NCI-H526 (cell line): ENCODE results near the gene HYCC2.
"Not testable (repeated sequence)": the region's sequence is repeated elsewhere in the genome, so short reads cannot be mapped to it uniquely, and the experiment has no call there.

ENCODE experiments used
- DNase-seq, 2 experiments: peaks; one replicate each; lab custom pipeline; 2025; lab: John Stamatoyannopoulos, UW

HYCC2 gene

DNA sequence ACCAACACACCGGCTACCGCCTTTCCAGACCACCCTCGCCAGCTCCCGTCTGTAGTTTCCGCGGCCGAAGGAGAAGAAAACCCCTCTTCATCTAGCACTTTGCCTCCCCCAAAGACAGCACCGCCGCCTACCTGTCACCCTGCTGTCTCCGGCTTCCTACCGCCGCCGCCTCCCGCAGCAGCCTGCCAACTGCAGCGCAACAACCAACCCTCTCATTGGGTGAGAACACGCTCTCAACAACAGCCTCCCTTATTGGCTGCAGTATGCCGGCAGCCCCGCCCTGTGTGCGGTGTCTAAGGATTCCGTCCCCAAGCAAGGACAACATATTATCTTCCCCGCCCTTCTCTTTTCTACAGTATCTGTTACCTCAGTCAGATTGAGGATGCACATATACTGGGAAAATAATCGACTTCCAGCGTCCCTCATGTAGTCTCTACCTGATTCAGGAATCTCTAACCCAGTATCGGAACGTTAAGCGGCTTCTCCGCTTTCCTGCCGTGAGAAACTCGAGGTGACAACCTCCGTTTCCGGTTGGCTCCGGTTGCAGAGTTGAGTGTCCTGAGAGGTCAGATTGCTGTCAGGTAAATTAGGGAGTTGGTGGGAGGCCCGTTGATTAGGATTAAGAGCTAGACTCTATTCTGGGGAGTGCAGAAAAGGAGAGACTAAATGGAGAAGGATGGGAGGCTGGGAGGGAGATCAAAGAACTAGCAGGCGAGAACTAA, at the start of gene HYCC2, which contains the start of gene NDUFB3:
TSS of gene HYCC2 (minus strand) at position 193 of the 722 bp plus-strand sequence. CDS start 47,662 bp downstream, outside the sequence.
TSS of gene NDUFB3 (plus strand) at position 523 of the 722 bp plus-strand sequence. CDS start 6,882 bp downstream, outside the sequence.
- peak; percentile 96 for DNase-seq

DNA sequence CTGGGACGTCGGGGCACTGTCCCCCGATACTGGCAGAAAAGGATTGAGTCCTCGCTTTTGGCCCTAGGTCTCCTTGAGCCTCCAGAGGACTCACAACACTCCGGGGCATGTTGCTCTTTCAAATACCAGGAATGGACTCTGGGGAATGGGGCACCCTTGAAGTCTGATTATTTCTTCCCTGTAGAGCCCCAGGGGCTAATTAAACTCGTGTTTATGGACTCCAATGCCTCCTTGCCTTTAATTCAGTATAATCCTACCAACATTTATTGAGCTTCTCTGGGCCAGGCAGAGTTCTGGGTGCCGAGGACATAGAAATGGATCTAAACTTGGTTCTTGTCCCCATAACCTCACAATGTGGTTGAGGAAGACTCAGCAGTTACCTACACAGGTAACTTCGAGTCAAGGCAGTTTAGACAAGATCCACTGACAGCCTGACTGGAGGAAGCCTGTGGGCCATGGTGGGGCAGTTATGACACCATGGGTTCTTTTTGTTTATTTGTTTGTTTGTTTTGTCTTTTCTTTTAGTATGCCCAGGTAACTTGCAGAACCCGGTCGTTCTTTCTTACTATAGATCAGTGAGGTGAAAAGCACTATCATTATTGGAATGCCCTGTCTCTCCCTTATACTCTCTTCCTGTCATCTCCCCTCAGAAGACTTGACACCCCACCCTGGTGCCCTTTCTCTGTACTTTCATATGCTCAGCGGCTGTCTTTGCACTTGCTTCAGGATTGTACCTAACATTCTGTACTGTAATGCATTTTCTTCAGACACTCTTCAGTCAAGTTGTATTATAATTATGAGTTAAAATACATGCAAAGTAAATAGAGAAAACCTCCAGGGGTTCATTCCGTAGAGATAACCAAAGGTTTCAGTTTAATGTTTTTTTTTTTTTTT, 47.7 kb upstream of the HYCC2 start:
- peak; percentile 33 to 68 for DNase-seq

DNA sequence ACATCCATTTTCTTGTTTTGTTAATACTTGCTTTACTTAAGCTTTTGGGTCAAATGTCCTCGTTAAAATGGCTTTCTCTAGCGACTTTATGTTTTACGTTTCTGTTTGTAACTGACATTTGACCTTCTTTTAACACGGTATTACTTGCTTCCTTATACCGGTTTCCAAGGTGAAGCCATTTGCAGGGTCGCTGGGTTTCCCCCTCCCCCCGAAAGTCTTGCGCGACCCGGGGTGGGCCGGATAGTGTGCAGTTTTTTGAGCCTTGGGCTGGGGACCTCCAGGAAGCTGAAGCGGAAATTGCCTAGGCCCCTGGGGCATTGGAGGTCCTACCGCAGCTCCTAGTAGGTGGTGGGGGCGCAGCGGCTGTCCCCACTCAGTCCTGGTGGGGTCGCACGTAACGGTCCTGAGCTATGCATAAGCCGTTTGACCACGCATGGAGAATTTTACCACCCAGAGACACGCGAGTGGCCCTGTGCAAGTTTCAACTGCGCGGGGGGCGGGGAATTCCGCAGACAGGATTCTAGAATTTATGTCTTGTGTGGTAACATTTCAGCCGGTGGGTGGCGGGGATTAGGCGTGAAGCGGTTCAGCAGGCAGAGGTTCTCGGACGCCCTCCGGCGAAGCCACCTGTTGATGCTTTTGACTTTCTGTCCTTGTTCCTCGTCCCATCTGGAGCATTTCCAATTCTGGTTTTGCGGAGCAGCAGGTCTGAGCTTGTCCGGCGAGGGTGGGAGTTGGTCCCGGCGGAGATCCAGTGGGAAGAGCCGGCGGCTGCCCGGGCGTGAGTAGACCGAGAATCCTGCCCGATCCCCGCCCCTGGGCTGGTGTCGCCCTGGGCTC, 46.9 kb upstream of the HYCC2 start:
- DNase-seq, result peak; percentile 70 to 92

DNA sequence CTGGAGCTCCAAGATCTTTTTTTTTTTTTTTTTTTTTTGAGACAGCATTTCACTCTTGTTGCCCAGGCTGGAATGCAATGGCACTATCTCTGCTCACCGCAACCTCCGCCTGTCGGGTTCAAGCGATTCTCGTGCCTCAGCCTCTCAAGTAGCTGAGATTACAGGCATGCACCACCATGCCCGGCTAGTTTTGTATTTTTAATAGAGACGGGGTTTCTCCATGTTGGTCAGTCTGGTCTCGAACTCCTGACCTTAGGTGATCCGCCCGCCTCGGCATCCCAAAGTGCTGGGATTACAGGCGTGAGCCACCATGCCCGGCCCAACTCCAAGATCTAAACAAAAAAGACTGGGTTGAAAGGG, 46.2 kb upstream of the HYCC2 start:
- DNase-seq, result not testable (repeated sequence)

DNA sequence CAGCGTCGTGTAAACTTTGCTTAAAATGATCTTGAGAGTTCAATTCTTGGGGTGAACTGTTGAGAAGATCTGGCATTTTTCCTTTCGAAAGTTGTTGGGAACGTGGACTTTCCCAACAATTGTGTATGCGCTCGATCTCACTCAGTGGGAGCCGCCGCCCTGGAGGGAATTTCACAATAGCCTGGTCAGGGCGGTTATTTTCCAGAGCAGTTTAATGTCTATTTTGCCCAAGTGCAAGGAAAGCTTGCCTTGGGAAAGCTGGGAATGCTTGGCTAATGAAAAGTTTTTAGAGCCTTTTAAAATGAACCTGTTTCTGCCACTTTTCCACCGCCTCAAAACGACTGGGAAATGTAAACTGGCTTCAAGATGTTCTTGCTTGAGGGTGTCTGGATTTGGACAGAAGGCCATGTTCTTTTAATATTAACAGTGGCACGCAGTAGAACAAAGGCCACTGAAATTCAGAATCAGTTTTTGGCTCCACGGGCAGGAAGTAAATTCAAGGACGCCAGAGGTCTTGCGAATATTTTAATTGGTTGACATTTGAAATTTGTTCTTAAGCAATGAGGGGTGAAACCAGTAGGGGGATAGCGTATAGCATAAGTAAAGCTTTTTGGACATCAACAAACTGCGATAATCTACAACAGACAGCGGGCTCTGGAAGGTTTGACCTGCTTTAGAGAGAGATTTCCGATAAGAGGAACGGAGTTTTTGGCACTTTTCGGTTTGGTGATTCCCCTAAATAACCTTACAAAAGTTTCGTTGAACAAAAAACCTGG, 45.7 kb upstream of the HYCC2 start:
- DNase-seq, result peak; percentile 42 to 67

DNA sequence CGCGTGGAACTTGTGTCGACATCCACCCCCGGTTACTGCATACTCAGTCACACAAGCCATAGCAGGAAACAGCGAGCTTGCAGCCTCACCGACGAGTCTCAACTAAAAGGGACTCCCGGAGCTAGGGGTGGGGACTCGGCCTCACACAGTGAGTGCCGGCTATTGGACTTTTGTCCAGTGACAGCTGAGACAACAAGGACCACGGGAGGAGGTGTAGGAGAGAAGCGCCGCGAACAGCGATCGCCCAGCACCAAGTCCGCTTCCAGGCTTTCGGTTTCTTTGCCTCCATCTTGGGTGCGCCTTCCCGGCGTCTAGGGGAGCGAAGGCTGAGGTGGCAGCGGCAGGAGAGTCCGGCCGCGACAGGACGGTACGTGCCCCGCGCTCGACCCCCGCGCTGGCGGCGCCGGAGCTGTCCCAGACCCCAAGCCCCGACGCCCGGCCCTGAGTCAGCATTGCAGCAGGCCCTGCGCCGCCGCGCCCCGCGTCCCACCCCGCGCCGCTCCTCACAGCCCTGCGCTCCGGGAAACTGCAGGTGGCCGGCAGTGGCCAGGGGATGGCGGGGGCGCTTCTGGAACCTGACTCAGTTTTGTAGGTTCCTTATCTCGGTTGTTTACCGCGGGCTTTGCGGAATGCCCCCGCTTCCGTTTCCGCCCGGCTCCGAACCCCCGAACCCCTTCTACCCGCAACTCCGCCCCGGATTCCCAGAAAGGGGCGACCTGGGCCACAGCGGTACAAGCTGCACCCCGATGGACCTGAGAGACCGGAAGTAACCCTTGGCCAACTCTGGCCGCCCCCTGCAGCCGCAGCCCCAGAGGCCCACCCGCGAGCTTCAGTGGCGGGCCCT, 44.9 kb upstream of the HYCC2 start, which contains the start of gene CFLAR:
TSS of gene CFLAR (plus strand) at position 50 of the 844 bp plus-strand sequence. CDS start 13,702 bp downstream, outside the sequence.
- peak; percentile 69 to 79 for DNase-seq

DNA sequence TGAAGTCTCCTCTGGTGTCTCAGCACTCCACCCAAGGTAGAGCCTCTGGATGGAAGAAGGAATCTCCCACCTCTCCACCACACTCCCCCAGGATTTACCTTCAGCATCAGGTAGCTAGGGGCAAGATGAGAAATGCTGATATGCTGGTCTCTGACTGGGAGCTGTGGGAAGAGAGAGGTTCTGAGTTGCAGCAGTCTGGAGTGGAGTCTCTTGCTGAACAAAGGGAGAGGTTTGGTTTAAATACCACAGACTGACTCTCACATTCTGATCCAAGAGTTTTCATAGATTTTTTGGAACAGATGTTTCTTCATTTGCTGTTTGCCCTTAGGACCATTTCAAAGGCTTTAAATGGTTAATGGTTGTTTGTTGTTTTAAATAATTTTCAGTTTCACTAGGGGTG, 43.4 kb upstream of the HYCC2 start:
- no peak for DNase-seq

DNA sequence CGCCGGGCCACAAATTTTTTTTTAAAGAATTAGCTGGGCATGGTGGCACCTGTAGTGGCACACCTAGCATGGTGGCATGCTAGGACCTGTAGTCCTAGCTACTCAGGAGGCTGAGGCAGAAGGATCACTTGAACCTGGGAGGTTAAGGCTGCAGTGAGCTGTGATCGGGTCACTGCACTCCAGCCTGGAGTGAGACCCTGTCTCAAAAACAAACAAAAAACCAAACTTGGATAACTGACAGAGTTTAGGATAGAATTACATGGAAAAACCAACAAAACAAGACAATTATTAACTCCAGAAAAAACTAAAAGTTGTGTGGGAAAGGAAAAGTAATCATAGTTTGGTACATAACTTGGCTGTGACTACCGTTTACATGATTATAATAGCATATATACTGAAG, 42.9 kb upstream of the HYCC2 start:
- no peak for DNase-seq

DNA sequence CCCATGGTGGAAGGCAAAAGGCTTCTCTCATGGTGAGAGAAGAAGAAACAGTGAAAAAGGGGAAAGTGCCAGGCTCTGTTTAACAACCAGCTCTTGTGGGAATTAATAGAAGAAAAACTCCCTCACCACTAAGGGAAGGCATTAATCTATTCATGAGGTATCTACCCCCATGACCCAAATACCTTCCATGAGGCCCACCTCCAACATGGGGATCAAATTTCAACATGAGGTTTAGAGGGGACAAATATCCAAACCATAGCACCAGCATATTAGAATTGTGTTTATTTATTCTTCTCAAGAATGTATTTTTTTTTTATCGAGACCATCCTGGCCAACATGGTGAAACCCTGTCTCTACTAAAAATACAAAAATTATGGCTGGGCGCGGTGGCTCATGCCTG, 39.6 kb upstream of the HYCC2 start:
- DNase-seq, result no peak

DNA sequence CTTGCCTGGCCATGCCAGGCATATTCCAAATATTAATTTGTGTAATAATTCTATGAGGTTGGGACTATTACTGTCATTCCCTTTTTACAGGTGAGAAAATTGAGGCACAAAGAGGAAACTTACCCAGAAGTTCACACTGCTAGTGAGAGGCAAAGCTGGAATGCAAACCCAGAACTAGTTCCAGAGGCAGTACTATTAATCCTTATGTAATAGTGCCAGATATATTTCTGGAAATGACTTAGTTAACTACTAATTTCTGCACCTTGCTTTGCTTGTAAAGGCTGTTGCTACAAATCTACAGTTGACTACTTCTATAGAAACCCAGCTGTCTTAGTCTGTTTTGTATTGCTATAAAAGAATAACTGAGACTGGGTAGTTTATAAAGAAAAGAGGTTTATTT, 39.1 kb upstream of the HYCC2 start:
- DNase-seq, result no peak

DNA sequence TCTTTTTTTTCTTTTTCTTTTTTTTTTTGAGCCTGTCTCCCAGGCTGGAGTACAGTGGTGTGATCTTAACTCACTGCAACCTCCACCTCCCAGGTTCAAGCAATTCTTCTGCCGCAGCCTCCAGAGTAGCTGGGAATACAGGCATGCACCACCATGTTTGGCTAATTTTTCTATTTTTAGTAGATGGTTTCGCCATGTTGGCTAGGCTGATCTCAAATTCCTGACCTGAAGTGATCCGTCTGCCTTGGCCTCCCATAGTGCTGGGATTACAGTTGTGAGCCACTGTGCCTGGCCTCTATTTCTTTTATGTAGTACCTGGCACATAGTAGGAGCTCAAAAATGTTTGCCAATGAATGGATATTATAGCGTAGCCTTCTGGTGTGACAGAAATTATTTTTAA, 37.7 kb upstream of the HYCC2 start:
- no peak for DNase-seq

DNA sequence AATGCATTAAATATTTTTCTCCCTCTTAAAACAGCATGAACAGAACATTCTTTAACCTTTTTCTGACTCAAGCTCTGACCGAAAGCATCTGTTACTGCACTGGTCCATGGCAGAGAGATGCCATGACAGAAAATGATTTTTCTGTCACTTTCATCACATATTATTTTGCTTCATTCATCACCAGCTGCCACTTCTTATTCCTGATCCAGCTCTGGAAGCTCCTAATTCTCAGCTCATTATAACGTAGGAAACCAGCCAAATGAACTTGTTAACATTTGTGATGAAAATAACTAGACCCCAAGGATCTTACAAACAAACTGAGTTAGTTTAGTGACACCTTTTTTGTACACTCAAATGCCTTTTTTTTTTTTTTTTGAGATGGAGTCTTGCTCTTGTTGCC, 36.9 kb upstream of the HYCC2 start:
- DNase-seq, result no peak

DNA sequence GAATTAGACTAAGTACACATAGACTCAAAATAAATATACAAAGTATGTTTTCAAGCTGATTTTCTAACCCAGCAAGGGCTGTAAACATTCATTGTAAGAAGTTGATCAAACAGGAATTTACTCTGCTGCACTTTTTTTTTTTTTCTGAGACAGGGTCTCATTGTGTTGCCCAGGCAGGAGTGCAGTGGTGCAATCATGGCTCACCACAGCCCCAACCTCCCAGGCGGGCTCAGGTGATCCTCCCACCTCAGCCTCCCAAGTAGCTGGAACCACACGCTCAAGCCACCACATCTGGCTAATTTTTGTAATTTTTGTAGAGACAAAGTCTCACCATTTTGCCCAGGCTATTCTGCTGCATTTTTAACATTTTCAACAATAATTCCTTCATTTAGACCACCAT, 36.2 kb upstream of the HYCC2 start:
- no peak for DNase-seq

DNA sequence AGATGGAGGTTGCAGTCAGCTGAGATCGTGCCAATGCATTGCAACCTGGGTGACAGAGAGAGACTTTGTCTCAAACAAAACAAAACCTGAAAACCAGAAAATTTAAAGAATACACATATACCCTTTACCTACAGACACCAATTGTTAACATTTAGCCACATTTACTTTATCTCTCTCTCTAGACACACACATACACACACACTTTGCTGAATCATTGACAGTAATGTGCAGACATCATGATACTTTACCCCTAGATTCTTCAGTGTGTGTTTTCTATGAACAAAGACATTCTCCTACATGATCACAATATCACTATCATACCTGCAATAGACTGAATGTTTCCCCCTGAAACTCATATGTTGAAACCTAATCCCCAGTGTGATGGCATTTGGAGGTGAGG, 34.3 kb upstream of the HYCC2 start:
- DNase-seq, result no peak

DNA sequence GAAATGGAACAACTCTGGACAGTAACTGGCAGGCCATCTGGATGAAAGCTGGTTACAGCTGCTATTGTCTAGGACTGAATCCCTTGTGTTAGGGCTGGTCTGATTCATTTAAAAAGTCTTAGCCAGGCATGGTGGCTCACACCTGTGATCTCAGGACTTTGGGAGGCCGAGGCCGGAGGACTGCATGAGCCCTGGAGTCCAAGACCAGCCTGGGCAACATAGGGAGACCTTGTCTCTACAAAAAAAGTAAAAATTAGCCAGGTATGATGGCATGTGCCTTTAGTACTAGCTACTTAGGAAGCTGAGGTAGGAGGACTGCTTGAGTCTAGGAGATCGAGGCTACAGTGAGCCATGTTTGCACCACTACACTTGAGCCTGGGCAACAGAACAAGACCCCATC, 29.0 kb upstream of the HYCC2 start:
- DNase-seq, result no peak

DNA sequence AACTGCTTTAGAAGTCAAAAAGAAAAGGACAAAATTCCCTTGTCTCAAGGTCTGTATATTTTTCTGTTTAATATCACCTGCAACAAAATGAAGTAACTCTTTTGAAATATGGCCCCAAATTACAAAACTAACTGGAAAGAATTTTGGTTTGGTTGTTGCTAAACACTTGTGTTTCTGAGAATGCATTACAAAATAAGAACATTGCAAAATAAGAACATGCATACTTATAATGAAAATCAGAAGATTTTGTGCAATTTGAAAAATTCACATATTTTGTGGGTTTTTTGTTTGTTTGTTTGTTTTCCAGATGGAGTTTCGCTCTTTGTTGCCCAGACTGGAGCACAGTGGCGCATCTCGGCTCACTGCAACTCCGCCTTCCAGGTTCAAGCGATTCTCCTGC, 22.1 kb upstream of the HYCC2 start:
- DNase-seq, result no peak

DNA sequence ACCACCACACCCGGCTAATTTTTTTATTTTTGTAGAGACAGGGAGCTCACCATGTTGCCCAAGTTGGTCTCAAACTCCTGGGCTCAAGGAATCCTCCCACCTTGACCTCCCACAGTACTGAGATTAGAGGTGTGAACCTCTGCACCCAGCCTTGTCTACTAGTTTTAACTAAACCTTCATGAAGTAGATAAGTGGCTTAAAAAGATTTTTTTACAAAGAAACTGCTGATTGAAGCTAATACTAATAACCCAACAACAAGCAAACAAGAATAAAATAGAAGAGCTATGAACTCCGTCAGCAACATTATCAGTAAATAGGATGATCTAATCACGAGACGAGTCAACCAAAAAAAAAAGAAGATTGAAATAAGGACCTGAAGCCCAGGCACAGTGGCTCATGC, 19.1 kb upstream of the HYCC2 start:
- no peak for DNase-seq

DNA sequence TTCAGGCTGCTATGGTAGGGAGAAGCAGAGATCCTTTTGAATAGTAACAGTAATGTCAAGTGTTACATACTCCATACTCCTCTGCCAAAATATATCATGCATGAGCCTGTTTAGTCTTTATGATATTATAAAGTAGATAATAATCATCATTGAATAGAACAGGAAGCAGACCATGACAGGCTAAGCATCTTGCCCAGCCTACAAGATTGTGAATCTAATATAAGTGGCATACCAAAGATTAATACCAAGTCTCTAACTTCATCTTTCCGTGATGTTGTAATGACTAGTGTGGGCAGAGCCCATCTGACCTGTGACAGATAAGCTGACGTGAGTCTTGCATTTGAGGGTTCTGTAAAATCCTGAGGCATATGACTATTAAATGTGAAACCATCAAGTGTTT, 13.4 kb upstream of the HYCC2 start:
- DNase-seq, result no peak

DNA sequence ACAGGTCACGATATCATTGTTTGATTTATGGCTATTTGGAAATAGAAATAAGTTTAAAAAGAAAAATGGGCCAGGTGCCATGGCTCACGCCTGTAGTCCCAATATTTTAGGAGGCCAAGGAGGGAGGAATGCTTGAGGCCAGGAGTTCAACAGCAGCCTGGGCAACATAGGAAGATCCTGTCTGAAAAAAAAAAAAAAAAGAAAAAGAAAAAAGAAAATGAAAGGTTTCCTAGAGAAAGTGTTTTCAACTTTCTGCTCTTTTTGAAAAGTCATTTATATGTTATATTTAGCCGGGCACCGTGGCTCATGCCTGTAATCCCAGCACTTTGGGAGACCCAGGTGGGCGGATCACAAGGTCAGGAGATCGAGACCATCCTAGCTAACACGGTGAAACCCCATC, 3.5 kb upstream of the HYCC2 start:
- DNase-seq, result no peak

DNA sequence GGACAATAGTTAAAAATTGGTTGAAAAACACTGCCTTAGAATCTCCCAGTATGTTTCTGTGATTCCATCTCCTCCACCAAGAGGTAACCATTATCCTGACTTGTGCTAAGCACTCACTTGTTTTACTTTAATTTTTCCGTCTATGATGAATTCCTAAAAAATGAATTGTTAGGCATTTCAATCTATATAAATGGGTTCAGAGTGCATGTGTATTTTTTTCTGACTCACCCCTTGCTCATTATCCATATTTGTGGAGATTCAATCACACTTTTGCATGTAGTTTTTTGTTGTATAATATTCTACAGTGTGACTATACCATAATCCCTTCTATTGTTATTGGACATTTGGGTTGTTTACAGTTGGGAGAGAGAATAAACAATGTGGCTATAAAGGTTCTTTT, 1.6 kb upstream of the HYCC2 start:
- DNase-seq, result no peak

DNA sequence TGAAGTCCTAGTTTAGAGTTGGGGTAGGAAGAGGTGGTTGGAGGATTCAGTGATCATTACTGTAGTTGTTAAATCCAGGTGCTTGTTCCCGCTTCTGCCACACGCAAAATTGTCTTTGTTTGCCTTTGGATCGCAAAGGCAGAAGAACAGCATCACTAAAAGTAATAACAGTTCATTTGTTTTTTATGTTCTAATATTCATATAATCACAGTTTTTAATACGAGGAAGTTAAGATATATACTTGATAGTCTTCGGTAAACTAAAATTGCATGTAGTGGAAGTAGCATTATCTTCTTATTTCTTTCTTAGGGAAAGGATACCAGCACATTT, 695 bp upstream of the HYCC2 start:
- no peak for DNase-seq
